Measurements from ENCODE around the gene MYF5.

The MYF5 gene

GRCh38 chr12:80766210-80766609, 49.5 kb downstream of the MYF5 start:
- DNase-seq (ENCODE audit: low spot score) = no peak

GRCh38 chr12:80766897-80767296, 50.2 kb downstream of the MYF5 start:
- DNase-seq (ENCODE audit: low spot score) = no peak

Data from globus pallidus (tissue), 1 donor.